ENCODE measurements around the gene HSBP1L1. TPM values are rescaled to one million over a fixed set of nuclear protein-coding genes. Genes with fewer than 3 reads are reported as not detected.
A peak's percentile ranks its signal among the peaks of the same experiment; 100 is the strongest.

Gene HSBP1L1
- total RNA-seq, 2 donors from 2014 or later, result 51.8 to 59.6 TPM

DNA sequence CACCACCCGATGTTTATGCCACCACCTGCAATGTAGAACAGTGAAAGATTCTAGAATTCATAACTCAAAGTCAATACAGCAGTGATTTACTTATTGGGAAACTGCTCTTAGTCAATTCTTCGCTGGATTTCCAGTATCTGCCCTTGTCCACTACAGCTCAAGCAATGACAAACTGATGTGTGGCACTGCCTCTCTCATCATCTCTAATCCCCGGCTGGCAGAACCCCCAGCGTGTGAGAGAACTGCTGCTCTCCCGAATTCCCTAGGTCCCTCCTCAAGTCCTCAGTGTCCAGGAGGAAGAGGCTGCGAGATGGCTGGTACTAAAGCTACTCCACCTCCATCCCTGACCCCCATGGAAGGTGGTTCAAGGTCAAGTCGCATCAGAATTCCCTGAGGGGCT, 22.3 kb downstream of the HSBP1L1 start:
- no peak for TF ChIP-seq CTCF (IDR thresholded peaks at IDR 0.05)
- H3K36me3 ChIP-seq, result no peaks in the 10 kb centered on the region
- no peak overlapping the region for H3K27ac ChIP-seq
- intact Hi-C loops (cut with DNase I), result loop anchor here (10.0 kb wide), 1 partner anchor 52 kb away; no protein-coding TSS in a partner anchor
- peak overlapping the region; percentile 89 for H3K4me3 ChIP-seq
- no peak for DNase-seq
- H3K27me3 ChIP-seq, result no peaks in the 10 kb centered on the region
- H3K9ac ChIP-seq (ENCODE audit: low read depth in 2 of 2, low read length in 2 of 2), result peak overlapping the region in 1 of 2 donors; percentile 94
- H3K9me3 ChIP-seq, result no peaks in the 10 kb centered on the region
- peaks cover 14% of the 10 kb centered on the region for H3K4me1 ChIP-seq

- Histone ChIP-seq H3K36me3 (no peaks in the 10 kb centered on the region), H3K4me1 (peaks cover 14% of the 10 kb centered on the region), H3K4me3 (peak overlapping the region; percentile 89), H3K27me3 (no peaks in the 10 kb centered on the region), H3K27ac (peak overlapping the region; percentile 85), H3K9ac (ENCODE audit: low read depth in 2 of 2, low read length in 2 of 2) (peak overlapping the region; percentile 92 to 94), H3K9me3 (no peaks in the 10 kb centered on the region)
- no peak for DNase-seq
- intact Hi-C loops (cut with DNase I), result loop anchor here (10.0 kb wide), 1 partner anchor 53 kb away; no protein-coding TSS in a partner anchor
- no peak for TF ChIP-seq CTCF (IDR thresholded peaks at IDR 0.05)
These were observed 23.1 kb downstream of the HSBP1L1 start for GRCh38 chr18:79987566-79987965.

DNA sequence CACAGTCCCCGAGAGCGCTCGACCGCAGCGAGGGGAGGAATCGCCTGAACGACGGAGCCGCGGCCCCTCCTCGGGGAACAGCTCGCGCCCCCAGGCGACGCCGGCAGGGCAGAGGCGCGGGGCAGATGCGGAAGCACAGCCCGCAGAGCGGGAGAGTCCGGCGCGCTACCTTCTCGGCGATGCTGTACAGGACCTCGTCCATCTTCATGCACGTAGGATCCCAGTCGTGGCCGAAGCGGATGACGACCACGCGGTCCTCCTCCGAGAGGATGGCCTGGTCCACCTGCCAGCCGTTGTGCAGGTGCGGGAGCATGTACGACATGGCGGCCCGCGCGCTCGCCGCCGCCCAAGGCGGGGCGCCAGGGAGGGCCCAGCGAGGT, 23.6 kb downstream of the HSBP1L1 start:
- Histone ChIP-seq H3K9me3 (no peaks in the 10 kb centered on the region), H3K27me3 (no peaks in the 10 kb centered on the region), H3K27ac (peak overlapping the region; percentile 85), H3K9ac (ENCODE audit: low read depth in 2 of 2, low read length in 2 of 2) (peak overlapping the region; percentile 92 to 94), H3K4me1 (peaks cover 14% of the 10 kb centered on the region), H3K4me3 (peak overlapping the region; percentile 89), H3K36me3 (no peaks in the 10 kb centered on the region)
- intact Hi-C loops (cut with DNase I), result loop anchor here (10.0 kb wide), 1 partner anchor 53 kb away; no protein-coding TSS in a partner anchor
- DNase-seq, result peak; percentile 67
- TF ChIP-seq CTCF (IDR thresholded peaks at IDR 0.05), result no peak

- H3K27me3 ChIP-seq, result no peaks in the 10 kb centered on the region
- DNase-seq, result peak; percentile 85
- H3K9me3 ChIP-seq, result no peaks in the 10 kb centered on the region
- peaks cover 14% of the 10 kb centered on the region for H3K4me1 ChIP-seq
- intact Hi-C loops (cut with DNase I), result loop anchor here (10.0 kb wide), 1 partner anchor 54 kb away; no protein-coding TSS in a partner anchor
- H3K36me3 ChIP-seq, result no peaks in the 10 kb centered on the region
- peak within 1 kb of the TSS; percentile 89 for H3K4me3 ChIP-seq
- peak within 1 kb of the TSS; percentile 85 for H3K27ac ChIP-seq
- TF ChIP-seq CTCF (IDR thresholded peaks at IDR 0.05), result no peak
- H3K9ac ChIP-seq (ENCODE audit: low read depth in 2 of 2, low read length in 2 of 2), result peak within 1 kb of the TSS; percentile 92 to 94
These were observed 24.2 kb downstream of the HSBP1L1 start, which contains the start of gene TXNL4A for GRCh38 chr18:79988451-79989194. TSS of gene TXNL4A (minus strand) at chr18:79988563. CDS start at chr18:79988392, 171 bp downstream.

DNA sequence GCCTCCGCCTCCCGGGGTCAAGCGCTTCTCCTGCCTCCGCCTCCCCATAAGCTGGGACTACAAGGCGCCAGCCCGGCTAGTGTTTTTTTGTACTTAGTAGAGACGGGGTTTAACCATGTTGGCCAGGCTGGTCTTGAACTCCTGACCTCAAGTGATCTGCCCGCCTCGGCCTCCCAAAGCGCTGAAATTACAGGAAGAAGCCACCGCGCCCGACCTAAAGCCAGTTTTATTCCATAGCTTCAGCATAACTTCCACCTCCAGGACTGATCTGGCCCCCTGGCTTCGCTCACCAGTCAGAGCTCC, 24.7 kb downstream of the HSBP1L1 start:
- no peak for DNase-seq
- intact Hi-C loops (cut with DNase I), result loop anchor here (10.0 kb wide), 1 partner anchor 54 kb away; no protein-coding TSS in a partner anchor

More for the DNA sequence above, 24.7 kb downstream of the HSBP1L1 start:
- H3K4me3 ChIP-seq, result peak overlapping the region; percentile 89
- no peaks in the 10 kb centered on the region for H3K9me3 ChIP-seq
- H3K27ac ChIP-seq, result peak overlapping the region; percentile 85
- no peaks in the 10 kb centered on the region for H3K36me3 ChIP-seq
- H3K9ac ChIP-seq (ENCODE audit: low read depth in 2 of 2, low read length in 2 of 2), result peak overlapping the region; percentile 92 to 94
- H3K4me1 ChIP-seq, result peaks cover 14% of the 10 kb centered on the region
- H3K27me3 ChIP-seq, result no peaks in the 10 kb centered on the region
- no peak for TF ChIP-seq CTCF (IDR thresholded peaks at IDR 0.05)
